ENCODE data around the gene PRR14.

PRR14 gene

GRCh38 chr16:30602616-30603277 lies 48.0 kb upstream of the PRR14 start (continued):
- no peak for TF ChIP-seq ELK4 (IDR thresholded peaks at IDR 0.05; ENCODE audit: borderline replicate concordance, low read depth, low read length)

GRCh38 chr16:30603945-30604315 lies 46.8 kb upstream of the PRR14 start:
- CTCF ChIA-PET, result interaction anchor here (0.9 to 2.7 kb wide), 3 partner anchors 12 to 174 kb away, joined by 3 to 15 read pairs (median 13); partner anchors contain the start of gene DCTPP1
- Histone ChIP-seq H3K9me3 (ENCODE audit: control insufficient read depth, insufficient read depth, low read depth, low read length) (no peaks in the 10 kb centered on the region), H3K36me3 (ENCODE audit: control insufficient read depth in 2 of 2, insufficient read depth in 1 of 2, low read length in 2 of 2) (peaks cover 37 to 71% of the 10 kb centered on the region in 2 experiments), H3K4me3 (ENCODE audit: low read depth, low read length) (no peak overlapping the region), H3K4me1 (ENCODE audit: control insufficient read depth, insufficient read depth, low read length) (no peaks in the 10 kb centered on the region), H3K27ac (ENCODE audit: extremely low read depth, low read depth, low read length) (no peak overlapping the region)
- POLR2A ChIA-PET, result interaction anchor here (1.3 to 1.4 kb wide), 2 partner anchors 12 to 538 kb away, joined by 3 to 6 read pairs; partner anchors contain the start of gene ALDOA
- TF ChIP-seq ZNF571 (tag by site-specific recombination; IDR thresholded peaks at IDR 0.05), result no peak
- no peak for TF ChIP-seq ZNF701 (tag by site-specific recombination; IDR thresholded peaks at IDR 0.05)
- TF ChIP-seq ZNF223 (tag by site-specific recombination; IDR thresholded peaks at IDR 0.05), result no peak
- TF ChIP-seq ZNF747 (tag by site-specific recombination; IDR thresholded peaks at IDR 0.05), result no peak
- no peak for TF ChIP-seq SCRT1 (tag by site-specific recombination; IDR thresholded peaks at IDR 0.05; ENCODE audit: borderline replicate concordance)
- TF ChIP-seq ZSCAN30 (tag by site-specific recombination; IDR thresholded peaks at IDR 0.05), result no peak
- no peak for TF ChIP-seq ZNF624 (tag by site-specific recombination; IDR thresholded peaks at IDR 0.05)
- no peak for TF ChIP-seq ZNF785 (tag by site-specific recombination; IDR thresholded peaks at IDR 0.05)
- TF ChIP-seq ZNF621 (tag by site-specific recombination; IDR thresholded peaks at IDR 0.05), result no peak
- TF ChIP-seq ZNF354C (tag by site-specific recombination; IDR thresholded peaks at IDR 0.05; ENCODE audit: borderline replicate concordance, low read depth), result no peak

GRCh38 chr16:30604316-30604947 lies 46.3 kb upstream of the PRR14 start:
- H3K4me1 ChIP-seq (ENCODE audit: control insufficient read depth, insufficient read depth, low read length), result no peaks in the 10 kb centered on the region
- H3K36me3 ChIP-seq (ENCODE audit: control insufficient read depth in 2 of 2, insufficient read depth in 1 of 2, low read length in 2 of 2), result peaks cover 37 to 72% of the 10 kb centered on the region in 2 experiments
- H3K27ac ChIP-seq (ENCODE audit: extremely low read depth, low read depth, low read length), result no peak overlapping the region
- no peaks in the 10 kb centered on the region for H3K9me3 ChIP-seq (ENCODE audit: control insufficient read depth, insufficient read depth, low read depth, low read length)
- POLR2A ChIA-PET, result no interaction called here
- TF ChIP-seq ZNF600 (tag by site-specific recombination; IDR thresholded peaks at IDR 0.05) (peak; percentile 34; the same call in 1 of the 2 replicates), ZNF2 (tag by site-specific recombination; IDR thresholded peaks at IDR 0.05) (0 out of 2 replicates have a peak, but pooled peaks have one; percentile 26), ZFP37 (tag by site-specific recombination; IDR thresholded peaks at IDR 0.05) (no peak)
- H3K4me3 ChIP-seq (ENCODE audit: low read depth, low read length), result no peak overlapping the region
- CTCF ChIA-PET, result interaction anchor here (2.6 to 2.7 kb wide), 2 partner anchors 11 to 24 kb away, joined by 13 to 15 read pairs; no protein-coding TSS in a partner anchor

GRCh38 chr16:30605158-30605557 lies 45.6 kb upstream of the PRR14 start:
- ChIA-PET POLR2A (no interaction called here), CTCF (interaction anchor here (0.7 to 4.3 kb wide), 2 partner anchors 7 to 631 kb away, joined by 3 to 29 read pairs; no protein-coding TSS in a partner anchor)
- Histone ChIP-seq H3K4me1 (ENCODE audit: control insufficient read depth, insufficient read depth, low read length) (no peaks in the 10 kb centered on the region), H3K9me3 (ENCODE audit: control insufficient read depth, insufficient read depth, low read depth, low read length) (no peaks in the 10 kb centered on the region), H3K27ac (ENCODE audit: extremely low read depth, low read depth, low read length) (no peak overlapping the region), H3K36me3 (ENCODE audit: control insufficient read depth in 2 of 2, insufficient read depth in 1 of 2, low read length in 2 of 2) (peaks cover 37 to 72% of the 10 kb centered on the region in 2 experiments), H3K4me3 (ENCODE audit: low read depth, low read length) (no peak overlapping the region)
- TF ChIP-seq GLIS2 (tag by site-specific recombination; IDR thresholded peaks at IDR 0.05) (no peak), BCL6B (tag by site-specific recombination; IDR thresholded peaks at IDR 0.05) (no peak), ZNF184 (tag by site-specific recombination; IDR thresholded peaks at IDR 0.05) (no peak), ZNF10 (tag by site-specific recombination; IDR thresholded peaks at IDR 0.05) (no peak), ZNF221 (tag by site-specific recombination; IDR thresholded peaks at IDR 0.05; ENCODE audit: borderline replicate concordance) (no peak), ZNF692 (tag by site-specific recombination; IDR thresholded peaks at IDR 0.05) (no peak), ZSCAN18 (tag by site-specific recombination; IDR thresholded peaks at IDR 0.05) (no peak), ZNF324 (tag by site-specific recombination; IDR thresholded peaks at IDR 0.05) (no peak), OVOL3 (tag by site-specific recombination; IDR thresholded peaks at IDR 0.05) (no peak), ZNF48 (tag by site-specific recombination; IDR thresholded peaks at IDR 0.05) (no peak), ZNF248 (tag by site-specific recombination; IDR thresholded peaks at IDR 0.05) (no peak)
